Loucy (cell line): Measurements from ENCODE around the gene NADSYN1.

Source experiments
- H2AFZ ChIP-seq: fragments of 200-600 bp; sonication (generic); 2 replicates; pipeline ENCODE4 v1.6.0; 2016; ENCODE audit warnings: antibody characterized with exemption, mild to moderate bottlenecking, low read length, moderate library complexity
- H3F3A ChIP-seq: fragments of 200-600 bp; 2 replicates; pipeline ENCODE4 v1.6.0; 2016; ENCODE audit warnings: antibody characterized with exemption, low read depth, mild to moderate bottlenecking
- H3K27me3 ChIP-seq: fragments of 200-600 bp; sonication (generic); 2 replicates; pipeline ENCODE4 v1.6.1; 2014; ENCODE audit warnings: low read length, mild to moderate bottlenecking; ENCODE audit not compliant: insufficient read depth, poor library complexity, severe bottlenecking
- H3K36me3 ChIP-seq: fragments of 200-600 bp; sonication (generic); 2 replicates; pipeline ENCODE4 v1.6.1; 2016; ENCODE audit warnings: low read length; ENCODE audit not compliant: insufficient read depth
- H3K4me1 ChIP-seq: fragments of 200-600 bp; sonication (generic); 2 replicates; pipeline ENCODE4 v1.5.1; 2014; ENCODE audit warnings: low read length, mild to moderate bottlenecking; ENCODE audit not compliant: insufficient read depth, poor library complexity, severe bottlenecking
- H3K4me2 ChIP-seq: fragments of 200-600 bp; sonication (generic); 2 replicates; pipeline ENCODE4 v1.6.0; 2014; ENCODE audit warnings: antibody characterized with exemption, low read length, low read depth, mild to moderate bottlenecking; ENCODE audit not compliant: poor library complexity, severe bottlenecking
- H3K4me3 ChIP-seq: fragments of 200-600 bp; sonication (generic); 2 replicates; pipeline ENCODE4 v1.5.1; 2014; ENCODE audit warnings: low read length, mild to moderate bottlenecking, mixed read lengths; ENCODE audit not compliant: poor library complexity, severe bottlenecking
- H3K79me2 ChIP-seq: fragments of 200-600 bp; sonication (generic); 2 replicates; pipeline ENCODE4 v1.6.1; 2014; ENCODE audit warnings: low read length; ENCODE audit not compliant: insufficient read depth
- H3K9ac ChIP-seq: fragments of 200-600 bp; sonication (generic); 2 replicates; pipeline ENCODE4 v1.6.0; 2014; ENCODE audit warnings: mild to moderate bottlenecking, low read depth, low read length, moderate library complexity; ENCODE audit not compliant: poor library complexity, severe bottlenecking
- H3K9me2 ChIP-seq: fragments of 200-600 bp; sonication (generic); replicated peaks from 2 replicates; pipeline ENCODE4 v1.6.1; 2016; ENCODE audit warnings: low read depth, low read length, mixed read lengths
- H3K9me3 ChIP-seq: fragments of 200-600 bp; sonication (generic); 2 replicates; pipeline ENCODE4 v1.6.1; 2014; ENCODE audit warnings: mild to moderate bottlenecking, antibody characterized with exemption, low read length, low read depth; ENCODE audit not compliant: insufficient read depth
- H4K20me1 ChIP-seq: fragments of 200-600 bp; sonication (generic); 2 replicates; pipeline ENCODE4 v1.6.0; 2014; ENCODE audit warnings: antibody characterized with exemption, low read length, mild to moderate bottlenecking; ENCODE audit not compliant: insufficient read depth, poor library complexity, severe bottlenecking
- EZH2phosphoT487 ChIP-seq: fragments of 200-600 bp; IDR thresholded peaks from 2 replicates; pipeline ENCODE4 v1.6.1; 2018; ENCODE audit warnings: antibody characterized with exemption, mild to moderate bottlenecking, moderate library complexity, borderline replicate concordance
- TF ChIP-seq, protein P1 (sequence below): fragments of 200-600 bp; sonication (generic); conservative IDR thresholded peaks from 2 replicates; pipeline ENCODE4 v1.5.1; 2014; ENCODE audit warnings: mild to moderate bottlenecking, antibody characterized with exemption, low read length

NADSYN1 gene

DNA sequence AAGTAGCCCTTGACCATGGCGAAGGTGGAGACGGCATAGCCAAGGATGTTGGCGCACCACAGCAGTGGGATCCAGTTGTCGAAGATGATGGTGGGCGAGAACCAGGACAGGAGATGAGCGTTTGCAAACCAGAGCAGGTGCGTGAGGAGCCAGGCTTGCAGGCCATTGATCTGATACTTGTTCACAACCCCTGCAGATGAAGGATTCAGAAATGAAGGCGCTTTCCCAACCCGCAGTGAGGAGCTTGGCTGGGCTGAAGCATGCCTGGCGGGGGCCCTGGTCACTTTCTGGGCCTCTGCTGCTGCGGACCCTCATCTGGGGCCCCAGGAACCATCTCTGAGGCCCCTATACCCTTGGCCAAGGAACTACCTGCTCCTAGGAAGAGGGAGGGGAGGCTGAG, 11.8 kb upstream of the NADSYN1 start:
- H3K4me3 ChIP-seq = no peak overlapping the region
- peaks cover 2% of the 10 kb centered on the region; the same call in 1 of the 2 replicates for H3K9me3 ChIP-seq
- no peaks in the 10 kb centered on the region for H4K20me1 ChIP-seq
- no peak overlapping the region for H3K9ac ChIP-seq
- H2AFZ ChIP-seq = no peak overlapping the region
- TF ChIP-seq EZH2phosphoT487 = no peak
- TF ChIP-seq, protein P1, sequence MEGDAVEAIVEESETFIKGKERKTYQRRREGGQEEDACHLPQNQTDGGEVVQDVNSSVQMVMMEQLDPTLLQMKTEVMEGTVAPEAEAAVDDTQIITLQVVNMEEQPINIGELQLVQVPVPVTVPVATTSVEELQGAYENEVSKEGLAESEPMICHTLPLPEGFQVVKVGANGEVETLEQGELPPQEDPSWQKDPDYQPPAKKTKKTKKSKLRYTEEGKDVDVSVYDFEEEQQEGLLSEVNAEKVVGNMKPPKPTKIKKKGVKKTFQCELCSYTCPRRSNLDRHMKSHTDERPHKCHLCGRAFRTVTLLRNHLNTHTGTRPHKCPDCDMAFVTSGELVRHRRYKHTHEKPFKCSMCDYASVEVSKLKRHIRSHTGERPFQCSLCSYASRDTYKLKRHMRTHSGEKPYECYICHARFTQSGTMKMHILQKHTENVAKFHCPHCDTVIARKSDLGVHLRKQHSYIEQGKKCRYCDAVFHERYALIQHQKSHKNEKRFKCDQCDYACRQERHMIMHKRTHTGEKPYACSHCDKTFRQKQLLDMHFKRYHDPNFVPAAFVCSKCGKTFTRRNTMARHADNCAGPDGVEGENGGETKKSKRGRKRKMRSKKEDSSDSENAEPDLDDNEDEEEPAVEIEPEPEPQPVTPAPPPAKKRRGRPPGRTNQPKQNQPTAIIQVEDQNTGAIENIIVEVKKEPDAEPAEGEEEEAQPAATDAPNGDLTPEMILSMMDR = no peak
- H3K4me1 ChIP-seq = no peaks in the 10 kb centered on the region
- H3K4me2 ChIP-seq = no peak overlapping the region
- no peaks in the 10 kb centered on the region for H3K27me3 ChIP-seq
- H3K79me2 ChIP-seq = peaks cover 7% of the 10 kb centered on the region; the same call in 1 of the 2 replicates
- H3K9me2 ChIP-seq = no peaks in the 10 kb centered on the region
- H3K36me3 ChIP-seq = peaks cover 59% of the 10 kb centered on the region; the same call in 1 of the 2 replicates
- no peaks in the 10 kb centered on the region for H3F3A ChIP-seq

DNA sequence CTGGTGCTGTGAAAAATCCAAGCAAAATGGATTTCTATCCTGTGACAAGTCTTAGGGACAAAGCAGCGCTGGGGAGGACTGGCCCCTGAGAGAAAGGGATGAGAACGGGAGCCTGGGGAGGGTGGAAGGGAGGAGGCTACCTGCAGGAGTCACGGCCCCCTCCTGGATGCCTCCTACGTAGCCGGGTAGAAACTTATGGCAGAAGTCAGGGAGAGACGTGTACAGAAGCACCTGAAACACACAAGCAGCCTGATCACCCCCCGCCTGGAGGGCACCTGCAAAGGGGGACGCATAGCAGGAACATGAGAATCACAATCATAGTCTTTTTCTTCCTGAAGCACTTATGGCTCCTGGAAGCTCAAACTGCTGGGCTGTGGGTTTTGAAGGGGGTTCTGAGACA, 10.9 kb upstream of the NADSYN1 start:
- Histone ChIP-seq H4K20me1 (no peaks in the 10 kb centered on the region), H3K9ac (no peak overlapping the region), H3K4me3 (no peak overlapping the region), H3K9me2 (no peaks in the 10 kb centered on the region), H3K79me2 (peaks cover 15% of the 10 kb centered on the region; the same call in 1 of the 2 replicates), H3K4me1 (peaks cover 3% of the 10 kb centered on the region), H3K36me3 (peaks cover 59% of the 10 kb centered on the region; the same call in 1 of the 2 replicates), H3K4me2 (no peak overlapping the region), H3K27me3 (no peaks in the 10 kb centered on the region), H2AFZ (no peak overlapping the region), H3F3A (no peaks in the 10 kb centered on the region), H3K9me3 (peaks cover 3% of the 10 kb centered on the region; the same call in 1 of the 2 replicates)
- TF ChIP-seq, protein P1 = no peak
- no peak for TF ChIP-seq EZH2phosphoT487

DNA sequence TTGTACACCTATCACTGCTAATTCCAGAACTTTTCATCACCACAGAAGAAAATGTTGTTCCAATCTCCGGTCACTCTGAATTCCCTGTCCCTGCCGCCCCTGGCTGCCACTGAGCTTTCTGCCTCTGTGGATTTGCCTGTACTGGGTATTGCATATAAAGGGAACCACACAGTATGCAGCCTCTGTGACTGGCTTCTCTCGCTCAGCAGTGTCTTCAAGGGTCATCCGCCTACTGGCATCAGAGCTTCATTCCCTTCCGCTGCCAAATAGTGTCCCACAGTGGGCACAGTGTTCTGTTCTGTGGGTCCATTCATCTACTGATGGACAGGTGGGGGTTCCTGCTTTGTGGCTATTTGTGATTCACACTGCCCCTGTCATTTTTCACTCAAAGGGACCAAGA, 10.1 kb upstream of the NADSYN1 start:
- Histone ChIP-seq H3K9me3 (peaks cover 3% of the 10 kb centered on the region; the same call in 1 of the 2 replicates), H2AFZ (no peak overlapping the region), H3K4me3 (no peak overlapping the region), H3K36me3 (peaks cover 59% of the 10 kb centered on the region; the same call in 1 of the 2 replicates), H3K79me2 (peaks cover 23% of the 10 kb centered on the region), H3K9me2 (no peaks in the 10 kb centered on the region), H4K20me1 (no peaks in the 10 kb centered on the region), H3K4me1 (peaks cover 9% of the 10 kb centered on the region), H3K4me2 (no peak overlapping the region), H3F3A (no peaks in the 10 kb centered on the region), H3K27me3 (no peaks in the 10 kb centered on the region), H3K9ac (no peak overlapping the region)
- TF ChIP-seq EZH2phosphoT487 = no peak
